Parathyroid adenoma (tissue), 2 donors: ENCODE measurements around the gene HES6.
A peak's percentile ranks its signal among the peaks of the same experiment; 100 is the strongest.

Experiments used
- H2AFZ ChIP-seq: fragments of 300-600 bp; sonication (generic); one replicate; pipeline ENCODE4 v1.7.0; 2017; ENCODE audit warnings: antibody characterized with exemption, mild to moderate bottlenecking
- H3K27ac ChIP-seq: fragments of 300-600 bp; sonication (generic); one replicate; pipeline ENCODE4 v1.7.0; 2017
- H3K27me3 ChIP-seq: fragments of 300-600 bp; sonication (generic); one replicate; pipeline ENCODE4 v1.7.0; 2017; ENCODE audit warnings: low read length; ENCODE audit not compliant: control insufficient read depth, insufficient read depth
- H3K36me3 ChIP-seq: fragments of 300-600 bp; sonication (generic); one replicate; pipeline ENCODE4 v1.7.0; 2017; ENCODE audit warnings: low read length; ENCODE audit not compliant: control insufficient read depth, insufficient read depth
- H3K4me1 ChIP-seq: fragments of 300-600 bp; sonication (generic); one replicate; pipeline ENCODE4 v1.7.0; 2017; ENCODE audit warnings: control low read depth
- H3K4me2 ChIP-seq: fragments of 300-600 bp; sonication (generic); one replicate; pipeline ENCODE4 v1.7.0; 2017; ENCODE audit warnings: low read length
- H3K4me3 ChIP-seq: fragments of 300-600 bp; sonication (generic); one replicate; pipeline ENCODE4 v1.7.0; 2017; ENCODE audit warnings: low read depth, low read length
- H3K79me2 ChIP-seq: fragments of 300-600 bp; sonication (generic); one replicate; pipeline ENCODE4 v1.7.0; 2017; ENCODE audit warnings: control low read depth
- H3K9ac ChIP-seq: fragments of 300-600 bp; sonication (generic); one replicate; pipeline ENCODE4 v1.7.0; 2017; ENCODE audit warnings: mild to moderate bottlenecking
- H3K9me3 ChIP-seq: fragments of 300-600 bp; sonication (generic); one replicate; pipeline ENCODE4 v1.7.0; 2017; ENCODE audit warnings: low read length; ENCODE audit not compliant: control insufficient read depth
- CTCF ChIP-seq: fragments of 300-600 bp; sonication (generic); IDR thresholded peaks from one replicate; pipeline ENCODE4 v1.7.0; 2017; ENCODE audit warnings: antibody characterized with exemption, mild to moderate bottlenecking
- donor health status: primary hyperparathyroidism.

The HES6 gene

GRCh38 chr2:238233625-238234024 is 6.2 kb downstream of the HES6 start:
- Histone ChIP-seq H3K79me2 (no peaks in the 10 kb centered on the region), H3K27ac (no peak overlapping the region), H3K4me1 (no peaks in the 10 kb centered on the region), H3K9me3 (no peaks in the 10 kb centered on the region), H3K4me2 (no peak overlapping the region), H3K4me3 (no peak overlapping the region), H3K36me3 (no peaks in the 10 kb centered on the region), H3K9ac (no peak overlapping the region), H2AFZ (no peak overlapping the region), H3K27me3 (no peaks in the 10 kb centered on the region)
- TF ChIP-seq CTCF = no peak

- Histone ChIP-seq H2AFZ (no peak overlapping the region), H3K27me3 (no peaks in the 10 kb centered on the region), H3K79me2 (no peaks in the 10 kb centered on the region), H3K4me1 (no peaks in the 10 kb centered on the region), H3K27ac (no peak overlapping the region), H3K36me3 (no peaks in the 10 kb centered on the region), H3K9me3 (no peaks in the 10 kb centered on the region), H3K9ac (no peak overlapping the region), H3K4me3 (no peak overlapping the region), H3K4me2 (peak overlapping the region; percentile 74)
- no peak for TF ChIP-seq CTCF
Observed at GRCh38 chr2:238231809-238232208, 8.0 kb downstream of the HES6 start.

DNA sequence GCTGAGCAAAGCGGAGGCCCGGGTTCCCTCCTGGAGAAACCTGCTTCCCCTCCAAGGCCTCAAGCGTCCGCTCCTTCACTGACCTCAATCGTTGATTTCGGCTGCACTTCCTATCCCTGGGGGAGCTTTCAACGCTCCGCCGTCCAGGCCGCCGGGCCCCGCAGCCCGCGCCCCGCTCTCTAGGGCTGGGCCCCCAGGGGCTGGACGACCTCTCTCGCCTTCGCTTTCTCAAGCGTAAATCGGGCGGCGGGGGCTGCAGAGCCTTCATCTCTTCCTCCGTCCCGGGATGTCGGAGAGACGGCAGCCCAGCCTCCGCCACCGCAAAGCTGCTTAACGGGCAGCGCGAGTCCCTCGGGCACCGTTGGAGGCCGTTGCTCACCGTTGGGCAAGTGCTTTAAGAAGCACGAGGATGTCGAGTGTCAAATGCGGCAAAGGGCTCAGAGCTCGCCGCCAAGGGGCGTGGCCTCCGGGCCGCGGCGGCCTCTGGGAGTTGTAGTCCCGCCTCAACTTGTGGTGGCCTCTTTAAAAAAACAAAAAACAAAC is 8.5 kb downstream of the HES6 start:
- peak overlapping the region; percentile 74 for H3K4me2 ChIP-seq
- H3K27me3 ChIP-seq = no peaks in the 10 kb centered on the region
- no peak overlapping the region for H3K27ac ChIP-seq
- H3K4me1 ChIP-seq = no peaks in the 10 kb centered on the region
- H3K9me3 ChIP-seq = no peaks in the 10 kb centered on the region
- H3K79me2 ChIP-seq = no peaks in the 10 kb centered on the region
- TF ChIP-seq CTCF = no peak
- no peak overlapping the region for H3K9ac ChIP-seq
- H3K36me3 ChIP-seq = no peaks in the 10 kb centered on the region
- H3K4me3 ChIP-seq = peak overlapping the region; percentile 44
- peak overlapping the region; percentile 73 for H2AFZ ChIP-seq

- no peaks in the 10 kb centered on the region for H3K36me3 ChIP-seq
- H3K27ac ChIP-seq = no peak overlapping the region
- H3K79me2 ChIP-seq = no peaks in the 10 kb centered on the region
- no peaks in the 10 kb centered on the region for H3K9me3 ChIP-seq
- no peaks in the 10 kb centered on the region for H3K4me1 ChIP-seq
- no peaks in the 10 kb centered on the region for H3K27me3 ChIP-seq
- no peak overlapping the region for H3K4me3 ChIP-seq
- no peak overlapping the region for H3K9ac ChIP-seq
- no peak overlapping the region for H3K4me2 ChIP-seq
- TF ChIP-seq CTCF = no peak
- H2AFZ ChIP-seq = no peak overlapping the region
Observed at GRCh38 chr2:238230699-238231098, 9.1 kb downstream of the HES6 start.

GRCh38 chr2:238228700-238229099 is 11.1 kb downstream of the HES6 start:
- no peak overlapping the region for H3K9ac ChIP-seq

More at GRCh38 chr2:238228700-238229099, 11.1 kb downstream of the HES6 start:
- no peak overlapping the region for H3K27ac ChIP-seq
- no peak overlapping the region for H2AFZ ChIP-seq
- H3K4me3 ChIP-seq = no peak overlapping the region
- no peaks in the 10 kb centered on the region for H3K4me1 ChIP-seq
- no peaks in the 10 kb centered on the region for H3K36me3 ChIP-seq
- no peaks in the 10 kb centered on the region for H3K27me3 ChIP-seq
- no peaks in the 10 kb centered on the region for H3K79me2 ChIP-seq
- H3K4me2 ChIP-seq = no peak overlapping the region
- no peaks in the 10 kb centered on the region for H3K9me3 ChIP-seq
- no peak for TF ChIP-seq CTCF
